Fibroblast of peridontal ligament (primary cell): ENCODE results near the gene RGSL1.

Experiments used
- DNase-seq: peaks from one replicate; pipeline ENCODE4 v3.0.0-alpha.2; 2010; ENCODE audit errors: extremely low read depth

Gene RGSL1

DNA sequence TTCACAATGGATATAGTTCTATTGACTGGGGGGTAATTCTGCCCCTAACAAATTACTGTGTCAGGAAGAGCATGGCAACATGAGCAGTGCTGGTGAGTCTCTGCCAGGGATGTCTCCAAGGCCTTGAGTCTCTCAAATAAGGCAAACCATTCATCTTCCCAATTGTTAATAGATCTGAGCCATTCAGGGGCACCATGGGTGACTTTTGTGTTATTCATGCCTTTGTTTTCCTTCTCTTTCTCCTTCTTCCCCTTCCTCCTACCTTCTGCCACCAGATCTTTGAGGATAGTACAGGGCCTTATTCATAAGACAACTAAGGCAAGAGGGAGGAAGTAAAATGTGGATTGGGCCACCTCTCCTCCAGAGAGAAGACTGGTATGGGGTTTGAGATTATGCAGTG lies at the start of gene RGSL1:
TSS of gene RGSL1 (plus strand) at position 60 of the 400 bp plus-strand sequence. CDS start at position 80, 20 bp downstream.
- DNase-seq: no peak

DNA sequence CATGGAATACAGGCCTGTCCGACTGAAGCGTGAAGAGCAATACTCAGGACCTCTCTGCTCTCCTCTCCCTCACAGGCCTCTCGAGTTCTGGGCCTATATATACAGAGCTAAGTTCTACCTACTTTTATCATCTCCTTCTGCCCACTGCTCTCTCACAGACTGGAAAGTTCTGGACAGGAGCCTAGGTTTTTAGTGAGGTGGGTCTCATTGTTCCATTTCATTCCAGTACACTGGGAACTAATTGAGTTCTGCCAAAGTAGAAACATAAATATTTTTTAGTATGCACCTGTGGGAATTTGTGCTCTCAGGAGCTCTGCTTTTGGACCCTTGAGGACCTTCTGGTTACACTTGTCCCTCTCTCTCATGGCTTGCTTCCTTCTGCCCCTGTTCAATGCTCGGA lies 49.4 kb upstream of the RGSL1 start, which contains the start of gene TEDDM1:
TSS of gene TEDDM1 (minus strand) at position 101 of the 400 bp plus-strand sequence. CDS start 182 bp downstream, outside the sequence.
- no peak for DNase-seq

- DNase-seq: no peak
Measured at GRCh38 chr1:182404781-182405180, 45.2 kb upstream of the RGSL1 start.

GRCh38 chr1:182405578-182405977 lies 44.4 kb upstream of the RGSL1 start:
- no peak for DNase-seq

GRCh38 chr1:182406012-182406411 lies 43.9 kb upstream of the RGSL1 start:
- no peak for DNase-seq

DNA sequence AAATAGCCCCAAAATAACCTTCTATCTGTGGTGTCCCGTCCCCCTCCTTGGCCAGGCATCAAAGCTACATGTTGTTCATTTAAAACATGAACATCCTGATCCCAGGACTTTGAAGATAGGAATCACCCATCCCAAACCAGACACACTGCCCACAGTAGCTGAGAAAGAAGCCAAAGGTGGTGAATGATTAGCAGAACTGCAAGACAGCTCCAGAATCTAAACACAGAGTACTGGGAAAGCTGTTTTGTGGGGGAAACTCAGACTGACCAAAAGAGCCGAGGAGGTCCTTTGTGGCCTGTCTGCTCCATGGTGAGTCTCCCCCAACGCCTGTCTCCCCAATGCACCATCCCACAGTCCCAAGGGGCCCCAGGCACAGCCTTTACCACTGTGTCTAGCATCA lies 42.2 kb upstream of the RGSL1 start:
- DNase-seq: no peak

DNA sequence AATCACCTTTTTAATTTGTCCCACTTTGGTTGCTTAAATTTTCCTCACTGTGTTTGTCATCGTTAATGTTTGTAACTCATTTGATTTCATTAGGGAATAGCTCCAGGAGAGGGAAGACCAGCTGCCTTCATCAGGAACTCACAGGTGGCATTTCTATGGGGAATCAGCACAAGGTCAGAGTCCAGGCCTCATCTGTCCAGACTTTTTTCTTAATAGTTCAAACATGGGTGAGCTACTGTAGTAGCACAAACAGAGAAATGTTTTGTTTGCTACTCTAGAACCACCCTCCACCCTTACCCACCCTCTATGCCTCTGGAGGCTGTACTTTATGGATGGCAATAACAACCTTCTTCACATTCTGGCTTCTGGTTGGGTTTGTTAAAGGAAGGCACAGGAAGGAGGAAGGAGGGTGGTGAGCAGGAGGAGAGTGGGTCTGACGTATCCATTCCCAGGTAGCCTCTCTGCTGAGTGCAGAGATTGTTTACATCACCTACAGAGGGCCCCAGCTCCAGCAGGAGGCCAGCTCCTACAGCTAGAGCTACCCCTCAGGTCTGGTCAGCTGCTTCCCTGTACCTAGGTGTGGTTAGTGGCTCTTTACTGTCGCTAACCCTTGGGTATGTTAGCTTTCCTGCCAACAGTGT lies 41.4 kb upstream of the RGSL1 start:
- no peak for DNase-seq

- no peak for DNase-seq
Measured at GRCh38 chr1:182410138-182410537, 39.8 kb upstream of the RGSL1 start.

DNA sequence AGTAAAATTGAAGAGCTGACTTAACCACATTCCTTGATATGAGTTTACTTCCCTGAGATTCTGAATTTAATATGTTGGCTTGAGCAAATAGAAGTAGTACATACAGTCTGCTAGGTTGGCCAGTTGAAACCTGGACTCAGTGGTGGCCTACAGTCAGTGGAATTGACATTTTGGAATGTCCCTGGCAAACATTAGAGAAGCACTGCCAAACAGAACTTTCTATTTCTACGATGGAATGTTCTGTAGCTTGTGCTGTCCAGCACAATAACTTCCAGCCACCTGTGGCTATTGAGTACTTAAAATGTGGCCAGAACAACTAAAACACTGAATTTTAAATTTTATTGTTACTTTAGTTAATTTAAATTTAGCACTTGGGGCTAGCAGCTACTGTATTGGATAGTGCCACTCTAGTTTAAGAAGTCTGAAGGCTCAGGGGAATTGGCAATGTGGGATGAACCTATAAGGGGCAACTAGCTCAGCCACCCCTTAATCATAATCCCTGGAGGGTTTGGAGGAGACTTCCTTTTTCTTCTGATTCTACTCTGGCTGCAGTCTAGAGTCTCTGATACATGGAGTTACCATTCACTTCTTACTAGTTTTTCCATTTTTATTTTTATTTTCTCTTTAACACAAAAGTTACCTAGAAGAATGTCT lies 39.2 kb upstream of the RGSL1 start:
- DNase-seq: no peak

DNA sequence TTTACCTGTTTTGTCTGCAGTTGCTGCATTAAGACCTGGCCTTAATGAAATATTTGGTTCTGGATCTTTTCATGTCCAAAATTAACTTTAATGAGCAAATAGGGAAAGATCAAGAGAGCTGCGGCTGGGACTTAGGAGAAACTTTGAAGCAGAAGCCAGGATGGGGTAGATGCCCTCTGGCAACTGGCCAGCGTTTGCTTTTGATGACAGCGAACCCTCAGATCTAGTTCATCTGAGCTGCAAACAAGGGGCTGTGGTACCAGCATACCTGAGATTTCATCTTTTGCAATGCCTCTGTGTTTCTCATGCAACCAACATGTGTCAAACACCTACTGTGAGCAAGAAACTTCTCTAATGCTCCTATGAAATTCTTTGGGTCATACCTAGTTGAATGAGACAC lies 36.5 kb upstream of the RGSL1 start:
- no peak for DNase-seq

- DNase-seq: no peak
Measured at GRCh38 chr1:182413969-182414368, 36.0 kb upstream of the RGSL1 start.

- no peak for DNase-seq
Measured at GRCh38 chr1:182415789-182416188, 34.2 kb upstream of the RGSL1 start.

DNA sequence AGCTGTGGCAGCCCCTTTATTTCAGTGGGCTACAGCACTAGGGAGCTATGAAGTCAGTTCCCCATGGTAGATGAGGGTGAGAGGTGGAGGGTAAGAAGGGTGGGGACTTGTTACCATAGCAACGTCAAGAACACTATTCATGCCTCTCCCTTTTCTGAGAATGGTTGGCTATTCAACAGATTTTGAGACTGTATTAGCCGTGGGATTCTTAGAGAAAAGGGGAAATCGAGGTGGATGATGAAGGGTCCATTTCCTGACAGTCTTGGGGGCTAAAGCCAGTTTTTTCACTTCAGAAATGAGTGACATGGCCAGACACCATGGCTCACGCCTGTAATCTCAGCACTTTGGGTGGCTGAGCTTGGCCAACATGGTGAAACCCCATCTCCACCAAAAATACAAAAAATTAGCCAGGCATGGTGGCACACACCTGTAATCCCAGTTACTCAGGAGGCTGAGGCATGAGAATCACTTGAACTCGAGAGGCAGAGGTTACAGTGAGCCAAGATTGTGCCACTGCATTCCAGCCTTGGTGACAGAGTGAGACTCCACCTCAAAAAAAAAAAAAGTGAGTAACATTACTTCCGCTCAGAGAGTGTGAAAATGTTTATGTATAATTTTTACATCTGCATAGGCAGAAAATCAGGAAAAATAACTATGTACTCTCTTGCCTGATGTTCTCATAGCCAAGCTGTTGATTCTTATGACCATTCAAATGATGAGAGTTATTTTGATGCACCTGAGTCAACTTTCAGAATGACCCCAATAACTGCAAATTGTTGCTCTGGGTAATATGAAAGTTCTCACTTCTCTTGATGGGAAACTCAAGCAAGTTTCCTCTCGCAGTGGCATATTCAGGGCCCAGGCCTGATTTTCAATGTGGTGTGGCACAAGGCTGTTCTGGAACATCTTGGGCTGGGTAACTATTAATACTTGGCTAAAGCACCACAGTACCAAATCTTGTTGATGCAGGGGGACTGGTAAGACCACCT lies 23.2 kb upstream of the RGSL1 start:
- no peak for DNase-seq

DNA sequence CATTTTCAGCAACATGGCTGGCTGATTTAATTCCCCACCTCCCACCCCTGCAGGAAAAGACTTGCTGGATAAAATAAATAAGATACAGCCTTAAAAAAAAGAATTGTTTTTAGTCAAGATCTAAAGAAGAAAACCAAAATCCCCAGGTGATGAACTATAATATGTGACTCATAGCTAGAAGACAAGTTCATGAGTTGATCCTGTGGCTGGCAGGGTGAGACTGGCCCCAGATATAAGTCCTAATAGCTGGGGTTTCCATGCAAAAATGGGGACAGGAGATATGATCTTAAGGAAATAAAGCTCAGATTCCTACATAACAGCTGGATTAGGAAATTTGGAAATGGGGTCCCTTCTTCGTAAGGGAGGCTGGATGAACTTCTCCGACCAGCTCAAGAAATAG lies 21.9 kb upstream of the RGSL1 start:
- DNase-seq: no peak

DNA sequence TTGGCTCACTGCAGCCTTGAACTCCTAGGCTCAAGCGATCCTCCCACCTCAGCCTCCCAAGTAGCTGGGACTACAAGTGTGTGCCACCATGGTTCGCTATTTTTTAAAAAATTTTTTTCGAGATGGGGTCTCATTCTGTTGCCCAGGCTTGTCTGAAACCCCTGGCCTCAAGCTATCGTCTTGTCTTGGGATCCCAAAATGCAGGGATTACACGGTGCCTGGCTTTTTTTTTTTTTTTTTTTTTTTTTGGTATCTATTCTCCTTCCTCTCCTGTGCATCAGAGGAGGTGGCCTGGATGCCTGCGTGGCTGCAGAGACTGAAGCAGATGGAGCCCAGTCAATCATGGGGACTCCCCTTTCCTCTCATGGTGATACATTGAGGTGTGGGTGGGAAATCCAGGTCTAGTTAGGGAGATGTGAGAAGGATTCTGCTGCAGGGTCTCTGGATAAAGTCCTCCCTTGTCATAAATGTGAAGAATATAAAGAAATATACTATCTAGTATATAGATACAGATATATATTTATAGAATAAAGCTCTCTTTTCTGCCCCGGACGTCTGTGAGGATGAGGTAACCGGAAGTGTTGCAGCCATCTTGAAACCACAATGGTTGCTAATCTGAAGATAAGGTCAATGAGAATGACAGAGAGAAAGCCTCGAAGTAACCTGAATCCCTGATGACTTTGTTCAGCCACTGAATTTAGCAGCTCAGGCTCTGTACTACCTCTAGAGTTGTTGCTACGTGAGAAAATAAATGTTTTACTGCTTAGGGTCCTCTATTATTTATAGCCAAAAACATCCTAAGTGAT lies 19.5 kb upstream of the RGSL1 start:
- DNase-seq: no peak

GRCh38 chr1:182431278-182431677 lies 18.7 kb upstream of the RGSL1 start:
- DNase-seq: no peak

GRCh38 chr1:182433580-182433979 lies 16.4 kb upstream of the RGSL1 start:
- DNase-seq: no peak

DNA sequence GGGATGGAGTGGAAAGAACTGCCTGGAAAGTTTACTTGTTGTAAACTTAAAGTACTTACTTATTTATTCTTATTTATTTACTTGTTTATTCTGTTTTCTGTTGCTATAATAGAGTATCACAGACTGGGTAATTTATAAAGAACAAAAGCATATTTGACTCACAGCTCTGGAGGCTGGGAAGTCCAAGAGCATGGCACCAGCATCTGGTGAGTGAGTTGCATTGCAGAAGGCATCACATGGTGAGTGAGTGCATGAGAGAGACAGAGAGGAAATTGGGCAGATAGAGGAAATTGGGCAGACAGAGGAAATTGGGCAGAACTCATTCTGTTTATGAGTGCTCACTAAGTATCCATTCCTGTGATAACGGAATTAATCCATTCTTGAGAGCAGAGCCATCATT lies 11.6 kb upstream of the RGSL1 start:
- DNase-seq: no peak

- DNase-seq: no peak
Measured at GRCh38 chr1:182441719-182442118, 8.2 kb upstream of the RGSL1 start.

- no peak for DNase-seq
Measured at GRCh38 chr1:182442333-182442732, 7.6 kb upstream of the RGSL1 start.

DNA sequence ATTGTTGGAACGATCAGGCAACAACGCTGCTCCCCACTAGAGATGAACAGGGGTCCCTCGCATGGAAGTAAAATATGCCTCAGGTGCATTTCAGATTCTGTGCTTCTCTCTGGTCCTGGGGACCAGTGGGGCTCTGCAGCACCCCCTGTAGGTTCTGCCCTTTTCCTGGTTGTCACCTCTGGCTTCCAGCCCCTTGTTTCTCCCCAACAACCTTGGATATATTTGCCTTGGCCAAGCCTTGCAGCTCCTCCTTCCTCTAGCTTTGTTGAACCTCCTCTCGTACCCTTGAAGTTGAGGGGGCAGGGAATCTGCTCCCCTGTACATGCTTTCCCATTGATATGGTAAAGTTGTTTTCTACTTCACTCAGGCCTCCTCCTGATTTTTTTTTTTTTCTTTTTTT lies 5.4 kb upstream of the RGSL1 start:
- DNase-seq: no peak
